ENCODE results near the gene DIS3L2. TPM values are rescaled to one million over a fixed set of nuclear protein-coding genes. Genes with fewer than 3 reads are reported as not detected.

DIS3L2 gene
- 10 to 100 TPM; 22.2 to 31.6 (median 27.8) TPM for total RNA-seq

DNA sequence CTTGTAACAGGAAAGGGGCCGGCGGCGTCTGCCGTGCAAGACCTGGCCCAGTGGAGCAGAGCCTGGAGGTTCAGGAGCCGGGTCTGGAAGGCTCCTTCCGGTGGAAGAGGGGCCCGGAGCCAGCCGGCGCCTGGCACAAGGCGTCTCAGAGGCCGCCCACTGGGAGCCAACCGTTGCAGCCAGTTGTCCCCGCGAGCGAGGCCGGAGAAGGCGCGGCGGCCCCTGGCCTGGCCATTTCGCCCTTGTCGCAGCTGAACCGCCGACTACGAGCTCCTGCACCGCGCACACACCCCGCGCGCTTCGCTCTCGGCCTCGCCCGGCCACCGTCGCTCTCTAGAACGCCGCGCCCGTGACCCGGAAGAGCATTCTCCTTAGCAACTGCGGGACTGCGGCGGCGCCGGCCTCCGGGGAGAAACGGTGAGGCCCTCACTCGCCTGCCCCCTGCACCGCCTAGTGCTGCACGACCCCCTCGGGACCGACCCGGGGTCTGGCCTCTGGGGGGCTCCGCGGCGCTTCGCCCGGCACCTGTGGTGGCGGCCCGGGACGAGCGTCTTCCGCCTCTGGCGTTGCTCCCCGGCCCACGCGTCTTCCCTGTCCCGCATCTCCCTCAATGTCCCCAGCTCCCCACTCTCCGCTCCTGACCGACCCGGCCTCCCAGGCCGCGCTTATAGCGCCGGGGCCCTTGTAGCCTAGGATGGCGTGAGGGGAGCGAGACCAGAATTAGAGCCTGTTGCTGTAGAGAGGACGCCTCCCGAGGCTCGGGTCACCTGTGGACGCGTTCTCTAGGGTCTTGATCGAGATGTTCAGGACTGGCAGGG, at the start of gene DIS3L2:
Gene DIS3L2 (plus strand): TSS at position 365 of the 818 bp plus-strand sequence. CDS start 53,215 bp downstream, outside the sequence.
- ATAC-seq (ENCODE audit: low FRiP score) = peak; percentile 92
- DNase-seq (ENCODE audit: low spot score) = peak; percentile 49
- TF ChIP-seq, protein P1, sequence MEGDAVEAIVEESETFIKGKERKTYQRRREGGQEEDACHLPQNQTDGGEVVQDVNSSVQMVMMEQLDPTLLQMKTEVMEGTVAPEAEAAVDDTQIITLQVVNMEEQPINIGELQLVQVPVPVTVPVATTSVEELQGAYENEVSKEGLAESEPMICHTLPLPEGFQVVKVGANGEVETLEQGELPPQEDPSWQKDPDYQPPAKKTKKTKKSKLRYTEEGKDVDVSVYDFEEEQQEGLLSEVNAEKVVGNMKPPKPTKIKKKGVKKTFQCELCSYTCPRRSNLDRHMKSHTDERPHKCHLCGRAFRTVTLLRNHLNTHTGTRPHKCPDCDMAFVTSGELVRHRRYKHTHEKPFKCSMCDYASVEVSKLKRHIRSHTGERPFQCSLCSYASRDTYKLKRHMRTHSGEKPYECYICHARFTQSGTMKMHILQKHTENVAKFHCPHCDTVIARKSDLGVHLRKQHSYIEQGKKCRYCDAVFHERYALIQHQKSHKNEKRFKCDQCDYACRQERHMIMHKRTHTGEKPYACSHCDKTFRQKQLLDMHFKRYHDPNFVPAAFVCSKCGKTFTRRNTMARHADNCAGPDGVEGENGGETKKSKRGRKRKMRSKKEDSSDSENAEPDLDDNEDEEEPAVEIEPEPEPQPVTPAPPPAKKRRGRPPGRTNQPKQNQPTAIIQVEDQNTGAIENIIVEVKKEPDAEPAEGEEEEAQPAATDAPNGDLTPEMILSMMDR (IDR thresholded peaks at IDR 0.05) = no peak

- TF ChIP-seq, protein P1 (IDR thresholded peaks at IDR 0.05) = no peak
- ATAC-seq (ENCODE audit: low FRiP score) (no peak), DNase-seq (ENCODE audit: low spot score) (no peak)
Observed at GRCh38 chr2:231914077-231914690, 47.3 kb upstream of the DIS3L2 start.

DNA sequence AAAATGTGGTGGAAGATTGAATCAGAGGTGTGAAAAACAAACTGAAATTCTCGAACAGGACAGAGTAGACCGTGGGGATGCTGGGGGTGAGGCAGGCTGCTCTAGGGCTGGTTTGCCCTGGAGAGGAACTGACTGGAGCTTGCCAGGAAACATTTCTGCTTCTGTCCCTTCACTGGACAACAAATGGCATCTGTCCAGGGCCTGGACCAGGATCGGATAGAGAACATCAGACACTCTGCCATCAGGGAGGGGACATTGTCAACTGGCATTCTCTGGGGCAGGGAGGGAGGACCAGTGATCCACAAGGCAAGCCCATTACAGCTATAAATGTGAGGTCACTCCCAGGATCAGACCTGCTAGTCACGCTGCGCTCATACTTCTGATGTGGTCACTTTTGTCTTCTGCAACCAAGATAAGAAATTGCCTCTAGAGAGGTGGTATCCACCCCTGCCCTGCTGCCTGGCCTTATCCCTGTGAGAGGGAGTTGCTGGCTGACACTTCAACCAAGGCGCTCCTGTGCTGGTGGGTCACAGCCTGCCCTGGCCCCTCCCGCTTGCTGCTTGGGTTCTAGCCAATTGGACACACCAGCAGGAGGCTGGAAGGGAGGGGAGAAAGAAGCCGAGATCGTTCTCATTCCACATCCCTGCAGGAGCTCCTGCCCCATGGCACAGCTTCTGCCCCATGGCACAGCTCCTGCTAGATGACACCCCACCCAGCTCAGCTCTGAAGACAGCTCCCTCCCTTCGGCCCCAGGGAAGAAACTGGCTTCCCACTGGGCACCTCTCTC, 44.0 kb upstream of the DIS3L2 start:
- TF ChIP-seq, protein P1 (IDR thresholded peaks at IDR 0.05) = no peak
- DNase-seq (ENCODE audit: low spot score) (no peak), ATAC-seq (ENCODE audit: low FRiP score) (no peak)

GRCh38 chr2:231918501-231919330, 42.8 kb upstream of the DIS3L2 start:
- DNase-seq (ENCODE audit: low spot score) (no peak), ATAC-seq (ENCODE audit: low FRiP score) (no peak)
- TF ChIP-seq, protein P1 (IDR thresholded peaks at IDR 0.05) = no peak

DNA sequence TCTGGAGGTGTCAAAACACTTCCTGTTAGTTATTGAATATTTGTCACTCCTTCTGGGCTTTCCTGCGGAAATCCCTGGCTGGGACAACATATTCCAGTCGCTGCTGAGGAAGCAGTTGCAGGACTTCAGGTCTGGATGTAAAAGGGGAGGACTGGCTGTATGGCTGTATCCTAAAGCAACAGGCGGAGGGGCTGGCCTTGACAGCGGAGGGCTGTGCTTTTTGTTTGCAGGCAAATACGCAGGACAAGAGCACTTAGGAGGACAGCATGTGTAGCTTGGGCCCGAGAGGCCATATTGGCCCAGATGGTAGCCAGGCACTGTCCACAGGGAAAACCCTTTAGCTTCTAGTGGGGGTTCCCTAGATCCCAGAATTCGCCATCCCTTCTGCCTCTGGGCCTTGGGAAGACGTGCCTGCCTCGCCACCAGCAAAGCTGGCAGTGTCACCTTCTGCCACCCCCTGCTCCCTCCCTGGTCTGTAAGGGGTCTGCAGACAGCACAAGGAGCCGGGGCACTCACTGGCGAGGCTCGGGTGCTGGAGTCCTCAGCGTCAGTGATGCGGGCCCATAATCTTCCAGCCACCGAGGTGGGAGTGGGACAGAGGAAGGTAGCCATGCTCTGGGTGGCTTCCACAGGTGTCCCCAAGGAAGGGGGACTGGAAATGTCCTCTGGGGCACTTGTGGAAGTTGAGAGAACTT, 42.0 kb upstream of the DIS3L2 start:
- TF ChIP-seq, protein P1 (IDR thresholded peaks at IDR 0.05) = no peak
- ATAC-seq (ENCODE audit: low FRiP score) = no peak
- no peak for DNase-seq (ENCODE audit: low spot score)

DNA sequence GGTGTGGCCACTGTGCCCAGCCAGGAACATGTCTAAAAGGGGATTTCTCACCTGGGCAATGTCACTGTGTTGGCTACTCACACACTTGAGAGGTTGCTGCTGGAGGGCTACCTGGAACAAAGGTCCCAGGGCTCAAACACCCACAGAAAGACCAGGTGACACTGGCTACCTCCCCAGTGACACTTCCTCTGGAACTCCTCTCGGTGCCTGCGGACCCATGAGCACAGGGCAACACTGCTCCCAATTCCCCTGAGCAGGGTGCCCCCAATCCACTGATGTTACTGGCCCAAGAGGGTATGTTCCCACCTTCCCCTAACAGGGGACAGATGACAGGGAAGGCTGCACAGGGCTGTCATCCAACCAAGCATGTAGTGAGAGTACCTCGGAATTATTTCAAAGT, 41.1 kb upstream of the DIS3L2 start:
- no peak for ATAC-seq (ENCODE audit: low FRiP score)
- no peak for DNase-seq (ENCODE audit: low spot score)
- TF ChIP-seq, protein P1 (IDR thresholded peaks at IDR 0.05) = no peak

Data from omental fat pad (tissue), 4 donors.